ENCODE results near the gene MCOLN3.
A peak's percentile ranks its signal among the peaks of the same experiment; 100 is the strongest.

Gene MCOLN3

DNA sequence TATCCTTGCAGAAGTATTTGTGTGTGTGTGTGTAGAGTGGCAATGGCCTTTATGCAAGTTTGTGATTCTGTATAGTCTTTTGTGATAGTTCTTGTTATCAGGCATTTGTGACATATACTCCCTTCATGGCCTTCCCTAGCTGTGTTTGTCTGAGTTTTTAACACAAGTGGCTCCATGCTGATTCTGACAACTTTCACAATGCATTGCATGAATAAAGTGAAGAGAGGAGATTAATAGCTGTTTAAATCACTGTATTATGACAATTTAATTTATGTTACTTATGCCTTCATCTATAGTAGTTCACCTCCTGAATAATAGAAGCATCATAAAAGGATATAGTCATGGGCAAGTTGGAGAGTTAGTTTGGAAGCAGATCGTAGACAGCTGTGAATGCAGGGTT, 17.2 kb upstream of the MCOLN3 start:
- H3K4me3 ChIP-seq (replicated peaks in 1 of 2; ENCODE audit: low read depth in 2 of 2, low read length in 2 of 2): no peak overlapping the region
- DNase-seq (ENCODE audit: low read depth in 2 of 2): no peak

DNA sequence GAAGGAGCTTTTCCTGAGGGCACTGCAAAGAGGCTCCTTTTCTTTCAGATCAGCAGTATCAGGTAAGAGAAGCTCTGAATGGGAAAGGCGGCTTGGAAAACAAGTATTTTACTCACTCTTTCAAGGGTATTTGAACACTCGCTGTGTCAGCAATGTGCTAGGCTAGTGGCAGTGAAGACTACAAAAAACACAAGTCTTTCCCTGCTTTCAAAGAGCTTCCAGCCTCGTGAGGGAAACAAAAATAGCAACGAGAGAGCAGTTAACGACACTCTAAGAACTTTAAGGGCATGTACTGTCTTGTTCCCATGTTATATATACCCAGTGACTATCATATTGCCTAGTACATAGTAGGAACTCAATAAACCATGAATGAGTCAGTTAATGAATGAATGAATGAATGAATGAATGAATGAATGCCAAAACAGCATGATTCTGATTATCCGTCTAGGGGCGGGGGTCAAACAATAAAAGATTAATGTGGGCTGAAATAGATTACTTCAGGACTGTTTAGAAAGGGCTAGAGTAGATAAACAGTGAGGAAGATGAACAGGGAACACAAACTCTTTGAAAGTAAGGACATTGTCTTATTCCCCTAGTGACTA, 14.2 kb upstream of the MCOLN3 start:
- TF ChIP-seq, protein P1, sequence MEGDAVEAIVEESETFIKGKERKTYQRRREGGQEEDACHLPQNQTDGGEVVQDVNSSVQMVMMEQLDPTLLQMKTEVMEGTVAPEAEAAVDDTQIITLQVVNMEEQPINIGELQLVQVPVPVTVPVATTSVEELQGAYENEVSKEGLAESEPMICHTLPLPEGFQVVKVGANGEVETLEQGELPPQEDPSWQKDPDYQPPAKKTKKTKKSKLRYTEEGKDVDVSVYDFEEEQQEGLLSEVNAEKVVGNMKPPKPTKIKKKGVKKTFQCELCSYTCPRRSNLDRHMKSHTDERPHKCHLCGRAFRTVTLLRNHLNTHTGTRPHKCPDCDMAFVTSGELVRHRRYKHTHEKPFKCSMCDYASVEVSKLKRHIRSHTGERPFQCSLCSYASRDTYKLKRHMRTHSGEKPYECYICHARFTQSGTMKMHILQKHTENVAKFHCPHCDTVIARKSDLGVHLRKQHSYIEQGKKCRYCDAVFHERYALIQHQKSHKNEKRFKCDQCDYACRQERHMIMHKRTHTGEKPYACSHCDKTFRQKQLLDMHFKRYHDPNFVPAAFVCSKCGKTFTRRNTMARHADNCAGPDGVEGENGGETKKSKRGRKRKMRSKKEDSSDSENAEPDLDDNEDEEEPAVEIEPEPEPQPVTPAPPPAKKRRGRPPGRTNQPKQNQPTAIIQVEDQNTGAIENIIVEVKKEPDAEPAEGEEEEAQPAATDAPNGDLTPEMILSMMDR (IDR thresholded peaks at IDR 0.05; ENCODE audit: low read depth, low read length): no peak
- DNase-seq (ENCODE audit: low read depth in 2 of 2): no peak
- H3K4me3 ChIP-seq (replicated peaks in 1 of 2; ENCODE audit: low read depth in 2 of 2, low read length in 2 of 2): peak overlapping the region; percentile 38 to 54

More for the DNA sequence above, 17.2 kb upstream of the MCOLN3 start:
- TF ChIP-seq, protein P1 (IDR thresholded peaks at IDR 0.05; ENCODE audit: low read depth, low read length): no peak

DNA sequence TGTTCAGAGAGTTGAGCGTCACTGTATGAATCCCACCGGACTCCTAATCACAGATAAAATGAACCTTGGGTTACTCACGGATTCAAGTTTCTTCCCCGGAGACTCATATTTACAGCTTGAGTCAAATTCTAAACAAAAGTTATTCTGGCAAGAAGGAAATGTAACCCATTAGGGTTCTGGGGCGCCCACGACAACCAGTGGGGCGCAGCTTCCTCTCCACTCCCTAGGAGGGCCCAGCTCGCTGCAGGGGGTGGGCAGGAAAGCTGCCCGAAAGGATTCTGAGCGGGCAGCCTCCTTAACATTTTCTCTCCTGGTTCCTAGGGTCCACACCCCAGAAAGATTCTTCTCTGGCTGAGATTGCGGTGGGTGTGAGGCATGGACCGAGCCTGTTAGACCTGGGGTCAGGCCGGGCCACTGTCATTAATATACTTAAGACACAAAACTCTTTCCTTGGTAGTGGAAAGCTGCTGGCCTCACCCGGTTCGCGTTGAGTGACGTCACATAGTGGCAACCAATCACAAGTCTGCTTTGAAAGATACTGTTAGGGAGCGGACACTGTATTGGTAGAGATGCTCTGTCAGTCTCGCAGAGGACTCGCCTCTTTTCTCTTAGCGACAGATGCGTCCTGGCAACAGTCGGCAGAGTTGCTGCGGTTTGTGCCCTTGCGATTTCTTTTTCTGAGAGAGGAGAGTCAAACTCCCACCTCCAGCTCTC, 13.6 kb upstream of the MCOLN3 start:
- peak overlapping the region; percentile 38 to 54 for H3K4me3 ChIP-seq (replicated peaks in 1 of 2; ENCODE audit: low read depth in 2 of 2, low read length in 2 of 2)
- TF ChIP-seq, protein P1 (IDR thresholded peaks at IDR 0.05; ENCODE audit: low read depth, low read length): no peak
- peak; percentile 99 to 100 for DNase-seq (ENCODE audit: low read depth in 2 of 2)

DNA sequence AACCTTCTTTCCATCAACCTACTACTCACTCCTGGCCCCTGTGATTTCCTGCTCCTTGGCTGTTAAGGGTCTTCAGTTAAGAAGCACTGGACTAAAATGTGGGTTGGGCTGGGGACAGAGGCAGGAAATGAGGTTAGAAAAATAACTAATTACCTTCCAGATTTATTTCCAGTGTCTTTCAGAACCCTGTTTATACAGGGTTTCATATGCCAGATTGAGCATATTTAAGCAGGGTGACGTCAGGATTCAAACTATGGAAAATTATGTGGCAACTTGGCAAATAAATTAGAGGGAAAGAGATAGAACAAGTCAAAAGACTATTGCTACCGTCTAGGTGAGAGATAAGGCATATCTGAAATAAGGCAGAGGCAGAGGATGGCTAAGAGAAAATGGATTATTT, 11.7 kb upstream of the MCOLN3 start:
- H3K4me3 ChIP-seq (replicated peaks in 1 of 2; ENCODE audit: low read depth in 2 of 2, low read length in 2 of 2): no peak overlapping the region
- DNase-seq (ENCODE audit: low read depth in 2 of 2): no peak
- TF ChIP-seq, protein P1 (IDR thresholded peaks at IDR 0.05; ENCODE audit: low read depth, low read length): no peak

DNA sequence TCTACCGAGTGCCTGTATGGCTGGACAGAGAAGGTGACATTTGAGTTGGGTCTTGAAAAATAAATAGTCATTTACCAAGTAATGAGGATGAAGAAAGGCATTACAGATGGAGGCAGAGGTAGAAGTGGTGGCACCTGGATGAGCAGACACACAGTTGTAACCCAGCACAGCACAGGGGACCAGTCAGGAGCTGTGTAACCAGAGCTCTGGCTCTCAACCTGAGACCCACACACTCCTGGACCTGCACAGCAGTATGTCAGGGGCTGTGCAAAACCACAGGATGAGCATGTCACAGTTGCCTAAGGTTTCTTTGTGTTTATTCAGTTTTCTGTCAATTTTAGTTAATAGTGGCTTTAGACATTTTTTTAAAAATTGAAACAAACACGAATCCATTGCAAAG, 11.3 kb upstream of the MCOLN3 start:
- H3K4me3 ChIP-seq (replicated peaks in 1 of 2; ENCODE audit: low read depth in 2 of 2, low read length in 2 of 2): no peak overlapping the region
- TF ChIP-seq, protein P1 (IDR thresholded peaks at IDR 0.05; ENCODE audit: low read depth, low read length): no peak
- no peak for DNase-seq (ENCODE audit: low read depth in 2 of 2)

DNA sequence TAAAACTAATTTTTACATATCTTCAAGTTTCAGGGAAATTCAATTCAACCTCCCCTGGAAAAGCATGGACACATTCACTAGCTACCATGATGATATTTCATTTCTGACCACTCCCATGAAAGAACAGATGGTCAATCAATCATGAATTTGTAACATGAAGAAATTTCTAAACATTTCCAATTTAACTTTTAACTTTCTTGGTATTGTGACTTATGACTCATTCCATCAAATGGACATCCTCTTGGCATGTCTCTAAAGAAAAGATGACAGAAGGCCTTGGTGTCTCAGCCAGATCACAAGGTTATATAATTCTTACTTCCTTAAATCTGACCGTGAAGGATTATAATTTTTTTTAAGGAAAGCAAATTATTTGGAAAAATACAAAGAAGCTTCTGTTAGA, 10.5 kb upstream of the MCOLN3 start:
- H3K4me3 ChIP-seq (replicated peaks in 1 of 2; ENCODE audit: low read depth in 2 of 2, low read length in 2 of 2): no peak overlapping the region
- DNase-seq (ENCODE audit: low read depth in 2 of 2): no peak
- TF ChIP-seq, protein P1 (IDR thresholded peaks at IDR 0.05; ENCODE audit: low read depth, low read length): no peak

All from cardiac fibroblast (primary cell).